Muscle of arm (tissue), 12 donors: Measurements from ENCODE around the gene LCN12. TPM values are rescaled to one million over a fixed set of nuclear protein-coding genes. Genes with fewer than 3 reads are reported as not detected.

Source experiments
- DNase-seq: peaks from one replicate; pipeline ENCODE4 v3.0.0-alpha.2; 2013
- polyA plus RNA-seq, 12 donors: library from polyadenylated mRNA; unstranded; fragments of 120-200 nt; gene quantifications; one replicate each; pipeline ENCODE4 v1.2.1, GENCODE V29; 2013; ENCODE audit not compliant: insufficient read length in 12 of 12

The LCN12 gene
- polyA plus RNA-seq, 12 donors, result 0.23 to 1.4 (median 1.1) TPM; not detected in 3

DNA sequence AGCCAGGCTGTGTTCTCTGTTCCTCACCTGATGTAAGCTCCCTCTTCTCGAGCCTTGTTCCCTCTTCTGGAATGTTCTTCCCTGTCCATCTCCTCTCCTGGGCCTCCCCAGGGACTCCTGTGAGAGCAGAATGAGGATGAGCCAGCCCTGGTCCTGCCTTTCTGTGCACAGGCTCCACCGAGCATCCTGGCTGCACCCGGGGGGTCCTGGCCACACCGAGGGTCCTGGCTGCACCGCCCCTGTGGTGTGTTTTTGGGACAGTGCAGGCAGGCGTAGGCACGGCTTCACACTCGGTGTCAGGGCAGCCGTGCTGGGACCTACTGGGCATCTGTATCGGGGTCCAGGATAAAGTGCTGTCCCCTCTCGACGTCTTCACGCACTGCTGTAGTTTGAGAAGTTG lies 25.3 kb upstream of the LCN12 start:
- DNase-seq, result no peak

- no peak for DNase-seq
Observed at GRCh38 chr9:136927343-136928271, 24.5 kb upstream of the LCN12 start.

DNA sequence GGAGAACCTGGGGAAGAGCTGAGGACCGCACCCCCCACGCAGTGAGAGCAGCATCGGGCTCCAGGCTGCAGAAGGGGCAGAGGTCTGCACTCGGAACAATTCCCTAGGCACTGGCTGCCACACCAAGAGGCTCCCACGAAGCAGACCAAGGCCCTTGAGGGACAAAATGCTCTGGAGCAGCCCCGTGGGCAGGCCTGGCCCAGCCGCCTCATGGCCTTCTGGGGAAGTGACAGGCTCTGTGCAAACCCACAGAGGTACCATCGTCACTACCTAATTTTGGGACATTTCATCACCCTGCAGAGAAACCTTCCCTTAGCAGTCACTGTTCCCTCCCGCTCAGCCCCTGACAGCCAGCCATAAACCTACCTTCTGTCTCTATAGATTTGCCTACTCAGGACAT lies 23.5 kb upstream of the LCN12 start:
- DNase-seq, result no peak

GRCh38 chr9:136930014-136930413 lies 22.1 kb upstream of the LCN12 start:
- no peak for DNase-seq

GRCh38 chr9:136931611-136932130 lies 20.4 kb upstream of the LCN12 start:
- no peak for DNase-seq

DNA sequence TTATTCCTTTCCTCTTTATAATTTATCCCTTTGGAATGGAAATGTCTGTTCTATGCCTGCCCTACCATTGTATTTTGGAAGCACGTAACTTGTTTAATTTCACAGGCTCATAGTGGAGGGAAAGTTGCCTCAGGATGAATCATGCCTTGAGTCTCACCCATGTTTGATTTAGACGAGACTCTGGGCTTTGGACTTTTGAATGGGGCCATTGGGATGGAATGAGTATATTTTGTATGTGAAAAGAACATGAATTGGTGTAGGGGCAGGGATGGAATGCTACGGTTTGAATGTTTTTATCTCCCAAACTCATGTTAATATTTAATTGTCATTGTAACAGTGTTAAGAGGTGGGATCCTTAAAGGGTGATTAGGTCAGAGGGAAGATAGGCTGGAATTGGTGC lies 17.8 kb upstream of the LCN12 start:
- DNase-seq, result no peak

- no peak for DNase-seq
Observed at GRCh38 chr9:136935651-136936050, 16.4 kb upstream of the LCN12 start.

GRCh38 chr9:136936645-136937170 lies 15.4 kb upstream of the LCN12 start:
- no peak for DNase-seq

- DNase-seq, result no peak
Observed at GRCh38 chr9:136937186-136938001, 14.7 kb upstream of the LCN12 start.

- DNase-seq, result no peak
Observed at GRCh38 chr9:136939431-136939995, 12.6 kb upstream of the LCN12 start.

DNA sequence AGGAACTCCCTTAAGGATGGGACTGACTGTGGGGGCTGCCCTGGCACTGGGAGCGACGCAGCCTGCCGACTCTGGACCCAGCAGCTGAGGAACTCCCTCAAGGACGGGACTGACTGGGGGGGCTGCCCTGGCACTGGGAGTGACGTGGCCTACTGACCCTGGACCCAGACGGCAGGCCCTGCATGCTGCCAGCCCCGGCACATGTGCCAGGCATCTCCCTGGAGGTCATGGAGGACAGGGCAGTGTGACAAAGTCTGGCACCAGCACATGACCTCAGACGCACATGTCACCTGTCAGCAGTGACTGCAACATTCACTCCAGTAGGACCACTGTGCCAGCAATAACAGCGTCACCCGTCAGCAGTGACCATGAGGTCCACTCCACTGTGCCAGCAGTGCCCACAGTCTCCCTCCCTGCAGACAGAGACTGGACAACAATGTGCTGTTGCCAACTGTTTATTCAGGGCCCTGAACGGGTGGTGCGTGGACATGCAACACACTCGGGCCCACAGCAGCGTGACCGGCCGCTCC lies 12.0 kb upstream of the LCN12 start:
- DNase-seq, result no peak

GRCh38 chr9:136940526-136941230 lies 11.4 kb upstream of the LCN12 start:
- DNase-seq, result no peak

DNA sequence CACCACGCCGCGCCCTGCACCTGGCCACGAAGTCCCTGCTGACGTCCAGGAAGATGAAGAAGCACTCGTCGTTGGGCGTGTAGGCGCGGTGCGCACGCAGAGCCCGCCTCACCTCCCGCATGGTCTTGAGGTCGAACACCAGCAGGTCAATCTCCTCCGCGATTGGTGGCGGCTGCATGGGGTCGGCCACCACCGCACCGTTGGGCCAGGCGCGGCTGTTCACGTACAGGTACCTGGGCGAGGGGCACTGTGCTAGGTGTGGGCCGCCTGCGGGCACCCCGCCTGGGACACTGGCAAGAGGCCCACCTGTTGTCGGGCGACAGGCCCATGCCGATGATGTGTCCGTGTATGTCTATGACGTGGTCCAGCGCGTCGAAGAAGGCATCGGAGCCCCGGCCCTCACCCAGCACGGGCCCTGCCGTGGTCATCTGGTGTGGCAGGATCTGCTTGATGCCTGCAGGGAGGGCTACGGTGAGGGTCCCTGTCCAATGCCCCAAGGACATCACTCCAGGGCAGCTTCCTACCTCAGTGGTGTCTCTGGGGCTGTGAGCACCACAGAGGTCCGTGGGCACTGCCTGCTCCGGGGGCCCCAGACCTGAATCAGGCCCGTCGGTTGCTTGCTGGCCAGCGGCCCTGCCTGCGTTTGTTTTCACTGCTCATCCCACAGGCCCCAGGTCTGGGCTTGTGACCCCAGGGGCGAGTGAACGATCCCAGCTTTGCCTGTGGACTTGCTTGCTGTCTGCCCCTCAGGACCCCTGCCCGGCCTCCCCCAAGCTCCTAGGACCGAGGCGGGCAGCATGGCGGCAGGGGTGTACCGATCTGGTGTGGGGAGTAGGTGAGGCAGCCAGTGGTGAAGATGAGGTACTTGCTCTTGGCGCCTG lies 10.6 kb upstream of the LCN12 start:
- no peak for DNase-seq

DNA sequence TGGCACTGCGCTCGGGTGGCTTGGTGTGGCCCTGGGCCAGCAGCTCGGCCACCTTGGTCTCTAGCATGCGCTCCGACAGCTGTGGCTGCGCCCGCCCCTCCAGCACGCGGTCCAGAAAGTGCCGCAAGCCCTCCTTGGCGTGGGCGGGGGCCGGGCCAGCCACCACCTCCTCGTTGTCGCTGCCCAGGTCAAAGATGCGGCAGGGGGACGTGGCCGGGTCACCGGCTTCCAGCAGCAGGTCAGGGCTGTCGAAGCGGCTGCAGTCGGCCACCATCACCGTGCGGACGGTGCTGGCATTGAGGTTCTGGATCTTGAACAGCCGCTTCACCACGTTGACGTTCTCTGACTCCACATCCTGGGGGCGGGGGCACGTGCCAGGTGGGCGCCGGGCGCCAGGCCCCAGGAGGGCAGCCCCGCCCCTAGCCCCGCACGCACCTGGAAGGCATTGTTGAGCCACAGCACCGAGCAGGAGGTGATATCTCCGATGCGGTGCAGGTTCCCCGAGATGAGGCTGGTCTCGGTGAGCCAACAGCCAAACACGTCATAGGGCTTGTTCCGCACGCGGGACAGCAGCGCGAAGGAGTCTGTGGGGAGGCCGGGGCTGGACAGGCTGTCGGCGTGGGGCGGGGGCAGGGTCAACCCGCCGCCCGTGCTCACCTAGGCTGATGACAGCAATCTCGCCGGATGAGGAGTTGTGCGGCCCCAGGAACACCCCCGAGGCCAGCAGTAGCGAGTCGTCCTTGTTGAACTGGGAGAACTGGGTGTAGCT lies 9.8 kb upstream of the LCN12 start:
- no peak for DNase-seq

DNA sequence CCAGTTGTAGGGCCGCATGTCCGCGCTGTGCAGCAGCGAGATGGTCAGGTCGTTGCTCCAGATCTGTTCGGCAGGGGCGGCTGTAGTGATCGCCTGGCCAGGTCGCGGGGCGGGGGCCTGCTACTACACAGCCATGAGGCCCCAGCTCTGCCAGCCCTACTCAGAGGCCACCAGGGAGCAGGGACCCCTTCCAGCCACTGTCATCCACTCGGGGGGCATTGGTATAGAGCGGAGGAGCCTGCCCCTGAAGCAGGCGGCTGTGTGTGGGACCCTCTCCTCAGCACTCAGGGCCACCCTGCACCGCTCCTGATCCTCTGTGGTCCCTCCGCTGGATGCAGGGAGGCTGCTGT lies 9.2 kb upstream of the LCN12 start:
- DNase-seq, result no peak

DNA sequence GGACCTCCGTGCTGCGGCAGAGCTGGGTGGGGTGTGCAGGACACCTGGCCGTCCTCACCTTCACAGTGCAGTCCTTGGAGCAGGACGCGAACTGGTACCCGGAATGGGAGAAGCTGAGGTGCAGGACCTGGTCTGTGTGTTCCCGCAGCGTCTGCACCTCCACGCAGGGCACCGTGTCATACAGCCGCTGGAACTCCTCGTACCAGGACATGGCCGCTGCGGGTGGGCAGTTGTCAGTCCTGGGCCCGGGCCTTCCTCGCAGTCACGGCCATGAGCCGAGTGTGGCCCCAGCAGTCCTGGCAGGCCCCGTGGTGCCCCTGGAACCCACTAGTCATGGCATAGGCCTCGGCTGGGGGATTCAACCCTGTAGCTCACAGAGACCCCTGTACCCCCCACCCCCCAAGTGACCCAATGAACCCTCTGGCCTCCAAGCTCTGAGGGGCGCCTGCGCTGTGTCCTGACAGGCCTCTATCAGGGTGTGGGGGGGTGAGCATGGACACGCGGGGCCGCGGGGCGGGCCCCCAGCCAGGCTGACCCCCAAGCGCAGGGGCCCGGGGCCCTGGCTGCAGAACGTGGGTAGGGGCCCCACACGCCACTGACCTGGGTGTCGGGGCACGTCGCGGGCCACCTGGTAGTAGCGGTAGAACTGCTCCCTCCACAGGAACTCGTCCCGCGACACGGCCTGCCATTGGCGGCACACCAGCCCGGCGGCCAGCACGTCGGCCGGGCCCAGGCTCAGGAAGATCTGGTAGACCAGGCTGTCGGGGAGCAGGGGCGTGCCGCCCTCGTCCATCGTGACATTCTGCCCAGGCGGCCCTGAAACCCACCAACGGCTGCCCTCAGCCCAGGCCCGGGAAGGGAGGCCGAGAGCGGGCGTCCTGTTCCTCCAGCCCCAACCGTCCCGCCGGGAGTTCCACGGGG lies 8.5 kb upstream of the LCN12 start:
- no peak for DNase-seq

DNA sequence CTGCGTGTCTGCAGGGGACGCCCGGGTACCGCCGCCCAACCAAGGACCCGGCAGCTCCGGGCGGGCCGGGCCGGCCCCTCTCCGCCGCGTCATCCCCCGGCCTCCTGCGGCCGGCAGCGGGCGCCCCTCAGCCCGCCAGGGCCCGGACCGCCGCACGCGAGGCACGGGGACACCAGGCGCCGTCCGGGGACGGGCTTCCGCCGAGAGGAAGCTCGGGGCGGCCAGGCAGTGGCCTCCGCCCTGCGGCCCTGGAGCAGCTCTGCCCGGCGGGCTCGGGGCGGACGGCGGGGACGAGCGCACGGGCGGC lies 7.9 kb upstream of the LCN12 start:
- no peak for DNase-seq
